ENCODE results near the gene TBPL1. TPM values are rescaled to one million over a fixed set of nuclear protein-coding genes. Genes with fewer than 3 reads are reported as not detected.

The TBPL1 gene
- polyA plus RNA-seq, 1 experiment, result 71.2 TPM

DNA sequence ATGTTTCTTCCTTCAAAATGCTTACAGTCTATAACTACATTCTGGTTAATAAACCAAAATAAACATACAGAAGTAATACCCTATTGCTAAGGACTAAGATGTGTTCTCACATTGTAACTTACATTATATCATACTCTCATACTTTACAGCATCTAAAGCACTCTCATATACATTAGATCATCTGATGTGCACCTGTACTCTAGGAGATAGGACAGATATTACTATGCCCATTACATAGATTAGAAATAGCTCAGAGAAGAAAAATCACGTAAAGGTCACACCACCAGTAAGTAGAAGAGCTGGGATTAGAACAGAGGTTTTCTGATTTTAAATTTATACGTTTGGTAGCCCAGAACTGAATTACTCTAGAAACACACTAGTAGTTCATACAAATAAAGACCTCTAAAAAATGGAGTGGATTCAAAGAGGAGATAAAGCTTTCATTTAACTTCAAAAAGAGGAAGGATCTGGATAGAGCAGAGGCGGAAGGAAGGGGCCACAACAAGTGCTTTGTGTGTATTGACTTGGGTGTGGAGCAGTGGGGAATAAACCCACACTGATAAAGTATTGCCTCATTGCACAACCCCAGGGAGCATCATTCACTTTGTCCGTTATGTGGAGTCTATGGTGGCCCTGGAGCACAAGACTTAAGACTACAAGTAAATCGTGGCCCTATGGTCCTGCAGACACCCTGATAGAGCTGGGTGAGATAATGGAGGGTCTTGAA is 68.5 kb downstream of the TBPL1 start:
- no peaks in the 10 kb centered on the region for H3K27me3 ChIP-seq (ENCODE audit: control insufficient read depth, insufficient read depth, low read length)
- H3K9me3 ChIP-seq (ENCODE audit: control insufficient read depth, insufficient read depth, low read length), result no peaks in the 10 kb centered on the region
- DNase-seq (ENCODE audit: low read depth, low spot score), result no peak
- TF ChIP-seq, protein P1, sequence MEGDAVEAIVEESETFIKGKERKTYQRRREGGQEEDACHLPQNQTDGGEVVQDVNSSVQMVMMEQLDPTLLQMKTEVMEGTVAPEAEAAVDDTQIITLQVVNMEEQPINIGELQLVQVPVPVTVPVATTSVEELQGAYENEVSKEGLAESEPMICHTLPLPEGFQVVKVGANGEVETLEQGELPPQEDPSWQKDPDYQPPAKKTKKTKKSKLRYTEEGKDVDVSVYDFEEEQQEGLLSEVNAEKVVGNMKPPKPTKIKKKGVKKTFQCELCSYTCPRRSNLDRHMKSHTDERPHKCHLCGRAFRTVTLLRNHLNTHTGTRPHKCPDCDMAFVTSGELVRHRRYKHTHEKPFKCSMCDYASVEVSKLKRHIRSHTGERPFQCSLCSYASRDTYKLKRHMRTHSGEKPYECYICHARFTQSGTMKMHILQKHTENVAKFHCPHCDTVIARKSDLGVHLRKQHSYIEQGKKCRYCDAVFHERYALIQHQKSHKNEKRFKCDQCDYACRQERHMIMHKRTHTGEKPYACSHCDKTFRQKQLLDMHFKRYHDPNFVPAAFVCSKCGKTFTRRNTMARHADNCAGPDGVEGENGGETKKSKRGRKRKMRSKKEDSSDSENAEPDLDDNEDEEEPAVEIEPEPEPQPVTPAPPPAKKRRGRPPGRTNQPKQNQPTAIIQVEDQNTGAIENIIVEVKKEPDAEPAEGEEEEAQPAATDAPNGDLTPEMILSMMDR (IDR thresholded peaks at IDR 0.05; ENCODE audit: low read depth, low read length), result no peak
- ChIA-PET POLR2A (no interaction called here), CTCF (interaction anchor here (5.4 kb wide), 1 partner anchor 42 kb away, joined by 26 read pairs; no protein-coding TSS in a partner anchor)
- no peak overlapping the region for H3K27ac ChIP-seq (ENCODE audit: low read depth, low read length)
- no peak overlapping the region for H3K4me3 ChIP-seq (ENCODE audit: low read depth, low read length)

DNA sequence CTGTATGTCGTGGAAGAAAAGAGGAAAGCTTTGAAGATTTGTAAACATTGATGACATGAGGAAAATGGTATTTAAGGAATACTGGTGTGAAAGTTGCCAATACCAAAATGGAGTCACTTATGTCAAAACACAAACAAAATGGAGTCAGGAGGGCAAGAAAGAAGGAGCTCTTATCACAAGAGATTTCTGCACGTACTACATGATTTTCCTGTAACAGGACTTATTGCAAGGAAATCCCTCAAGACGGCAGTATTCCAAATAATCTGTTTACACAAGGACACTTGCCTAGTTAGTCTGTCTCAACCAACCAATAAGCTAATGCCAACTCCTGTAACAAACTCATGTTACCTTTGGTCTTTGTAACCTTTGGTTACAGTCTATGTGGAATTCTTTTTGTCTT is 69.6 kb downstream of the TBPL1 start:
- ChIA-PET CTCF (interaction anchor here (1.3 to 5.4 kb wide), 2 partner anchors 41 to 49 kb away, joined by 6 to 26 read pairs; no protein-coding TSS in a partner anchor), POLR2A (no interaction called here)
- Histone ChIP-seq H3K27ac (ENCODE audit: low read depth, low read length) (no peak overlapping the region), H3K27me3 (ENCODE audit: control insufficient read depth, insufficient read depth, low read length) (no peaks in the 10 kb centered on the region), H3K9me3 (ENCODE audit: control insufficient read depth, insufficient read depth, low read length) (no peaks in the 10 kb centered on the region), H3K4me3 (ENCODE audit: low read depth, low read length) (no peak overlapping the region)
- DNase-seq (ENCODE audit: low read depth, low spot score), result no peak
- TF ChIP-seq, protein P1 (IDR thresholded peaks at IDR 0.05; ENCODE audit: low read depth, low read length), result no peak

DNA sequence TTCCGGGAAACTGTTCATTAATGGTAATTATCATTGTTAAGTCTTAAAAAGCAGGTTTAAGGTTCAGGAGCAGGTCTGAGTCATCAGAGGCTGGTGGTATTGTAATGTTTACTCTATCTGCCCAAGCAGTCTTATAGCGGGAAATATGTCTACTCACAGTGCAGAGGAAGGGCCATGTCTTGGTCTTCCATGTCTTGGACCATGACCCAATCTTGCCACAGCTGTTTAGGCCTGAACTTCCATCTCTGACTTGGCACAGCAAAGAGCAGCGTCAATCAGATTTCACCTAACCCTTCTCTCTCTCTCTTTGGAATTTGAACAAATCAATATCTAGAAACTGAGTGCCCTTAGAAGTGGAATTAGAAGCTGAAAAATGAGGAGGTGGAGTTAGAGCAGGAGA is 73.6 kb downstream of the TBPL1 start:
- DNase-seq (ENCODE audit: low read depth, low spot score), result no peak

DNA sequence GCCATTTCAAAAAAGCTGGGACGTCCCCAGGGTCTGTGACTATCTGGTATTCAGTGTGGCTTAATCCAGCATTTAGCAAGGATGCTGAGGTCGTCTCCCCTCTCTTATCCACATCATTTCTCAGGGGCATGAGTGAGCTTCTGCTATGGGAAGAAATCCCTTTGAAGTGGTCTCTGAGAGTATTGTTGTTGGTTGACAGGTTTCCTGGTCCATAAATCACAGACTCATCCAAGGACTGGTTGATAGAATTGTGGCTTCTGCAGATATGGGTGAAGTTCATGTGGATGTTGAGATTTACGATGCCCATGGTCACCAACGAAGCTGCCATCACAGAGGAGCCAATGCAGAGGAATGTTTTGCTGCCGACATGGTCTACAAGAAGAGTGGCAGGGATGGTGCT is 75.4 kb downstream of the TBPL1 start:
- no peaks in the 10 kb centered on the region for H3K27me3 ChIP-seq (ENCODE audit: control insufficient read depth, insufficient read depth, low read length)
- no peak overlapping the region for H3K27ac ChIP-seq (ENCODE audit: low read depth, low read length)
- H3K9me3 ChIP-seq (ENCODE audit: control insufficient read depth, insufficient read depth, low read length), result no peaks in the 10 kb centered on the region
- POLR2A ChIA-PET, result no interaction called here
- DNase-seq (ENCODE audit: low read depth, low spot score), result no peak
- TF ChIP-seq, protein P1 (IDR thresholded peaks at IDR 0.05; ENCODE audit: low read depth, low read length), result no peak
- H3K4me3 ChIP-seq (ENCODE audit: low read depth, low read length), result no peak overlapping the region
- CTCF ChIA-PET, result interaction anchor here (1.5 kb wide), 1 partner anchor 56 kb away, joined by 5 read pairs; no protein-coding TSS in a partner anchor

More for the DNA sequence above, 73.6 kb downstream of the TBPL1 start:
- CTCF ChIA-PET, result interaction anchor here (0.9 to 5.4 kb wide), 3 partner anchors 37 to 103 kb away, joined by 4 to 26 read pairs (median 6); no protein-coding TSS in a partner anchor
- Histone ChIP-seq H3K27me3 (ENCODE audit: control insufficient read depth, insufficient read depth, low read length) (no peaks in the 10 kb centered on the region), H3K4me3 (ENCODE audit: low read depth, low read length) (no peak overlapping the region), H3K27ac (ENCODE audit: low read depth, low read length) (no peak overlapping the region), H3K9me3 (ENCODE audit: control insufficient read depth, insufficient read depth, low read length) (no peaks in the 10 kb centered on the region)
- POLR2A ChIA-PET, result no interaction called here
- TF ChIP-seq, protein P1 (IDR thresholded peaks at IDR 0.05; ENCODE audit: low read depth, low read length), result no peak
